AG09319 (cell line): ENCODE measurements around the gene ACSL5.
"Not testable (repeated sequence)": the region's sequence is repeated elsewhere in the genome, so short reads cannot be mapped to it uniquely, and the experiment has no call there.

ENCODE experiments used
- DNase-seq: peaks from one replicate; pipeline ENCODE4 v3.0.0-alpha.2; 2010; ENCODE audit warnings: low read depth; ENCODE audit errors: extremely low read depth
- CTCF ChIP-seq: IDR thresholded peaks from 2 replicates; pipeline ENCODE4 v1.5.1; 2011; ENCODE audit warnings: low read depth, mild to moderate bottlenecking, inconsistent platforms, low read length, moderate library complexity

ACSL5 gene

DNA sequence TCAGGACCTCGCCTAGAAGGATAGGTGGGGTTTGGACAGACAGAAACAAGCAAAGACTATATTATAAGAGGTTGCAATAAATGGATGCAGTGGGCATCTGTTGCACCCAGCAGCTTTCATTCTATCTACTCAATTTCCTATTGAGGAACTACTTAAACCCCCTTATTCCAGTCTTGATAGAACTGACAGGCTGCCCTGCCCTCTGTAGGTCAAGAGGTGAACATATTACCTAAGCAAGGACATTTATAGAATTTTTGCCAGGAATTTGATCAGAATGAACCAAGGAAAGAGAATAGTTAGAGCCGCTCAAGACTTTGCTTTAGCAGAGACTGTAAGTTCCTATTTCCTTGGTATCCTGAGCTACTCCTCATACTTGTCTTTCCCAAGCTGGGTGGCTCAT, 82.6 kb downstream of the ACSL5 start:
- TF ChIP-seq CTCF, result no peak
- no peak for DNase-seq

GRCh38 chr10:112460366-112460765, 86.5 kb downstream of the ACSL5 start:
- TF ChIP-seq CTCF, result no peak
- no peak for DNase-seq

- peak; percentile 27 for DNase-seq
- no peak for TF ChIP-seq CTCF
Measured at GRCh38 chr10:112461029-112461887, 87.3 kb downstream of the ACSL5 start.

- DNase-seq, result not testable (repeated sequence)
Measured at GRCh38 chr10:112464074-112464473, 90.2 kb downstream of the ACSL5 start.

GRCh38 chr10:112465299-112465883, 91.5 kb downstream of the ACSL5 start:
- DNase-seq, result no peak
- no peak for TF ChIP-seq CTCF

DNA sequence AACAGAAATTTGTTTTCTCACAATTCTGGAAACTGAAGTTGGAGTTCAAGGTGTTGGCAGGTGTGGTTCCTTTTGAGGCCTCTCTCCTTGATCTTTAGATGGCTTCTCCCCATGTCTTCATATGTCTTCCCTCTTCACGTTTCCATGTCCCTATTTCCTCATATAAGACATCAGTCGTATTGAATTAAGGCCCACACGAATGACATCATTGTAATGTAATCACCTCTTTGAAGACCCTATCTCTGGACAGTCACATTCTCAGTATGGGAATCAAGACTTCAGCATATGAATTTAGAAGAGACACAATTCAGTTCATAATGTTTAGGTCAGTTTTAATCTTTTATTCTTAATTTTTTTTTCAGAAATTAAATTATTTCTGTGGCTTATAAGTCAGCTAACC, 92.9 kb downstream of the ACSL5 start:
- no peak for DNase-seq
- TF ChIP-seq CTCF, result no peak

DNA sequence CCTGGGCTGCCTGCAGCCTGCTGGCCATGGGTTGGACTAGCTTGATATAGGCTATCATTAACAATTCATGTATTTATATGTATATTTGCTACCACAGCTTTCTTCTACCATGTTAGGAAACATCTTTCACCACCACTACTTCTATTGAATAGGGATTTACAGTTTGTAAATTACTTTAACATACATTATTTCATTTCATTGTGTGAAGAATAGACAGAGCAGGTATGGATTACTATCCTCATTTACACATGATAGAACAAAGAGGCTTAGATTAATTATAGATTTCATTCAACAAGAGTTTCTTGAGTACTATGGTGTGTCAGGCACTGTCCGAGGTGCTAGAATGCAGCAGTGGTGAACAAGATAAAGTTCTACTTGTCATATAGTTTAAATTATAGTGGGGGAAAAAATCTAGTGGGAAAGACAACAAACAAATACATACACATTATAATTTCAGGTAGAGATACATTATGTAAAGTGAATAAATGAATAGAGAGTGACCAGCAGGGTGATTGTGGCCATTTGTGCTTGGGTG, 93.7 kb downstream of the ACSL5 start:
- DNase-seq, result no peak
- no peak for TF ChIP-seq CTCF
